IPS-18a (cell line): Measurements from ENCODE around the gene HSPA6.
A peak's percentile ranks its signal among the peaks of the same experiment; 100 is the strongest.
"Not testable (repeated sequence)": the region's sequence is repeated elsewhere in the genome, so short reads cannot be mapped to it uniquely, and the experiment has no call there.

ENCODE experiments used
- H3K27ac ChIP-seq: one replicate; pipeline ENCODE4 v1.5.1; 2013; ENCODE audit warnings: low read length
- H3K27me3 ChIP-seq: one replicate; pipeline ENCODE4 v1.6.1; 2013; ENCODE audit warnings: mild to moderate bottlenecking, low read length; ENCODE audit not compliant: control insufficient read depth, insufficient read depth
- H3K36me3 ChIP-seq: one replicate; pipeline ENCODE4 v1.6.1; 2013; ENCODE audit warnings: low read depth, low read length; ENCODE audit not compliant: control insufficient read depth
- H3K4me1 ChIP-seq: one replicate; pipeline ENCODE4 v1.6.1; 2013; ENCODE audit warnings: low read depth, low read length; ENCODE audit not compliant: control insufficient read depth
- H3K4me3 ChIP-seq: one replicate; pipeline ENCODE4 v1.5.1; 2013; ENCODE audit warnings: low read length
- H3K9ac ChIP-seq: one replicate; pipeline ENCODE4 v1.6.1; 2013; ENCODE audit warnings: mild to moderate bottlenecking, low read length, moderate library complexity
- H3K9me3 ChIP-seq: one replicate; pipeline ENCODE4 v1.6.1; 2013; ENCODE audit warnings: low read depth, low read length; ENCODE audit not compliant: control insufficient read depth

Gene HSPA6

DNA sequence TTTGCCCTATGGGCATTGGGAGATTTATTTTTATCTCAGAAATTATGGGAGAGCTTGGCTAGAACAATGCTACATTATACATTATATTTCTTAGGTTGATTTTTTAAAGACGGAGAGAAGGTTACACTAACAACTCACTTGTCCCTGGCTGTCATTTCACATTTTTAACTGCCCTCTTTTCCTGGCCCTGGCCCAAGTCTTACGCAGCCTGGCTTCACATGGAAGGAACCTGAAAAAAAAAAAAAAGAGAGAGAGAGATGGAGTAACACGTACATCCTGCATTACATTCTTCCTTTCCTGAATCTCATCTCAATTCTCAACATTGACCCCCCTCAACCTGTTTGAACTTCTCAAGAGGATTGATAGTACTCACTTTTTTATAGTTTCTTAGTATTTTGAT, 4.2 kb downstream of the HSPA6 start:
- H3K4me1 ChIP-seq, H3K9ac ChIP-seq, H3K9me3 ChIP-seq, H3K27ac ChIP-seq, H3K36me3 ChIP-seq, H3K4me3 ChIP-seq: not testable (repeated sequence)
- H3K27me3 ChIP-seq, result peaks cover 30% of the 10 kb centered on the region

GRCh38 chr1:161529463-161530104, 5.2 kb downstream of the HSPA6 start:
- H3K9me3 ChIP-seq, H3K4me1 ChIP-seq, H3K36me3 ChIP-seq, H3K27ac ChIP-seq: not testable (repeated sequence)
- peaks cover 22% of the 10 kb centered on the region for H3K27me3 ChIP-seq
- H3K9ac ChIP-seq, result peak overlapping the region; percentile 12
- H3K4me3 ChIP-seq, result peak overlapping the region; percentile 79

- H3K27ac ChIP-seq, H3K4me1 ChIP-seq, H3K9me3 ChIP-seq, H3K36me3 ChIP-seq: not testable (repeated sequence)
- H3K4me3 ChIP-seq, result peak overlapping the region; percentile 79
- H3K9ac ChIP-seq, result peak overlapping the region; percentile 12
- H3K27me3 ChIP-seq, result peaks cover 18% of the 10 kb centered on the region
Measured at GRCh38 chr1:161530158-161530557, 5.8 kb downstream of the HSPA6 start.

GRCh38 chr1:161530671-161531641, 6.6 kb downstream of the HSPA6 start:
- not testable (repeated sequence) for H3K4me1 ChIP-seq, H3K9me3 ChIP-seq, H3K27me3 ChIP-seq, H3K36me3 ChIP-seq, H3K27ac ChIP-seq
- peak overlapping the region; percentile 79 for H3K4me3 ChIP-seq
- H3K9ac ChIP-seq, result peak overlapping the region; percentile 61

DNA sequence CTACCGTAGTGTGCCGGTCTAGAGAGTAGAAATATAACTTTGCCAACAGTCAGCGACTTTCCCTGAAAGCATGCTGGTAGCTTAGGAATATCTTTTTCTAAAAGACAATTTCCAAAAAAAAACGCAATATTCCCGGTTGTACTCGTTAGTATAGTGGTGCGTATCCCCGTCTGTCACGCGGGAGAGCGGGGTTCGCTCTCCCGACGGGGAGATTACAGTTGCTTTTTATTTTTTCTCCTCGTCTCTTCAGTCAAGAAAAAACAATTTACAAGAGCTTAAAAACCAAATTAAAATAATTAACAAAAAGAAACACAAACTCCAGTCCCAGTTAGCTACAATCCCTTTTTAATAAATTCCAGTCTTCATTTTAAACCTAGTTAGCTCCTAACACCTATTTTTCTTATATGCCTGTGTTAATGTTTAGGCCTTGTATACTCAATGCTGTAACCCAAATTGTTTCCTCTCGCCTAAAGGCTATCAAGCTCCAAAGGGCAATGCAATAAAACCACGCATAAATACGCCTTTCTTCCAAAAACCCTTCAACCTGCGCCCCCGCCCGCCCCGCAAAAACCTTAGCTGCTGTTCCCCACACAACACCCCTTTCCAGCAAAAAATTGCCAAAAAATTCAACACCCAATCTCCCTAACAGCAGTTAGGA, 7.8 kb downstream of the HSPA6 start:
- Histone ChIP-seq H3K9ac (no peak overlapping the region), H3K27ac (no peak overlapping the region), H3K4me1 (peaks cover 7% of the 10 kb centered on the region), H3K27me3 (no peaks in the 10 kb centered on the region), H3K9me3 (no peaks in the 10 kb centered on the region), H3K36me3 (no peaks in the 10 kb centered on the region), H3K4me3 (peak overlapping the region; percentile 79)

GRCh38 chr1:161532644-161533567, 8.6 kb downstream of the HSPA6 start:
- H3K4me3 ChIP-seq, result peak overlapping the region; percentile 79
- H3K27me3 ChIP-seq, H3K4me1 ChIP-seq, H3K9me3 ChIP-seq, H3K27ac ChIP-seq, H3K36me3 ChIP-seq, H3K9ac ChIP-seq: not testable (repeated sequence)

GRCh38 chr1:161537068-161537669, 12.8 kb downstream of the HSPA6 start:
- not testable (repeated sequence) for H3K4me3 ChIP-seq, H3K9me3 ChIP-seq, H3K9ac ChIP-seq, H3K27me3 ChIP-seq, H3K4me1 ChIP-seq, H3K36me3 ChIP-seq, H3K27ac ChIP-seq

DNA sequence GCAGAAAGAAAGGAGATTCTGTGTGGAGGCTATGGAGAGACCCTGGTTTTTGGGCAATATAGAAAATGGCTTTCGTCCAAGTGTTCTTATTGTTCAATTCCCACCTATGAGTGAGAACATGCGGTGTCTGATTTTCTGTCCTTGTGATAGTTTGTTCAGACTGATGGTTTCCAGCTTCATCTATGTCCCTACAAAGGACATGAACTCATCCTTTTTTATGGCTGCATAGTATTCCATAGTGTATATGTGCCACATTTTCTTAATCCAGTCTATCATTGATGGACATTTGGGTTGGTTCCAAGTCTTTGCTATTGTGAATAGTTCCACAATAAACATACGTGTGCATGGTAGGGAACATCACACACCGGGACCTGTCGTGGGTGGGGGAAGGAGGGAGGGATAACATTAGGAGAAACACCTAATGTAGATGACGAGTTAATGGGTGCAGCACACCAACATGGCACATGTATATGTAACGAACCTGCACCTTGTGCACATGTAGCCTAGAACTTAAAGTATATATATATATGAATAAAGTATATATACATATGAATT, 14.7 kb downstream of the HSPA6 start:
- H3K27me3 ChIP-seq, H3K36me3 ChIP-seq, H3K9me3 ChIP-seq, H3K27ac ChIP-seq, H3K4me1 ChIP-seq, H3K9ac ChIP-seq: not testable (repeated sequence)
- peak overlapping the region; percentile 74 for H3K4me3 ChIP-seq

- H3K27me3 ChIP-seq, H3K27ac ChIP-seq, H3K9me3 ChIP-seq, H3K4me1 ChIP-seq, H3K36me3 ChIP-seq: not testable (repeated sequence)
- peak overlapping the region; percentile 74 for H3K4me3 ChIP-seq
- H3K9ac ChIP-seq, result peak overlapping the region; percentile 29
Measured at GRCh38 chr1:161539731-161540569, 15.6 kb downstream of the HSPA6 start.

DNA sequence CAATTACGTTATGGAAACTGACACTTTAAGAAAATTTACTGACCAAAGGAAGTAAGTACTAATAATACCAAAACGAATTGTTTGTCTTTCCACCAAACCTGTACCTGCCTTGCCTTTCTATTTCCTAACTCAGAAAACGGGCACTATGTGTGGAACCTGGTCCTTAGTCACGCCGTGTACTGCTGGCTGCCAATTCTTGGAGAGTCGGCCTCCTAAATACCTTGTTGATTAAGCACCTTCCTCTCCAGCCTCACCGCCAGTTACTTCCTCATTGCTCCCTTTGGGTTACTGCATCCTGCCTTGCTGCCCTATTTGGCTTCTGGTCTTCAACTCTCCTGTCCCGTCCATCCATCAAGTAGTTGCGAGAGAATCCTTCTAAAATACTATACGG, 16.2 kb downstream of the HSPA6 start:
- H3K27ac ChIP-seq, H3K9me3 ChIP-seq, H3K9ac ChIP-seq, H3K27me3 ChIP-seq, H3K4me1 ChIP-seq, H3K36me3 ChIP-seq: not testable (repeated sequence)
- peak overlapping the region; percentile 74 for H3K4me3 ChIP-seq
